Esophagus muscularis mucosa (tissue), 4 donors: Measurements from ENCODE around the gene VSNL1. TPM values are rescaled to one million over a fixed set of nuclear protein-coding genes. Genes with fewer than 3 reads are reported as not detected.

ENCODE experiments used
- DNase-seq: peaks from one replicate; pipeline ENCODE4 v3.0.0-alpha.2; 2017; ENCODE audit errors: extremely low spot score
- H3K27ac ChIP-seq, 4 donors: fragments of 200-600 bp; sonication (generic); replicated peaks in 1 of 4; 1 replicate in 3 of 4; 2 replicates in 1 of 4; pipeline ENCODE4 v1.5.1; 2016 to 2019; ENCODE audit warnings: mild to moderate bottlenecking in 1 of 4
- H3K27me3 ChIP-seq, 4 donors: fragments of 200-600 bp; sonication (generic); one replicate each; pipeline versions ENCODE4 v1.5.1 to v1.6.0; 2016 to 2019
- H3K36me3 ChIP-seq, 4 donors: fragments of 200-600 bp; sonication (generic); one replicate each; pipeline ENCODE4 v1.5.1; 2016 to 2019
- H3K4me1 ChIP-seq, 4 donors: fragments of 200-600 bp; sonication (generic); one replicate each; pipeline ENCODE4 v1.5.1; 2016 to 2019
- H3K4me3 ChIP-seq, 4 donors: fragments of 200-600 bp; sonication (generic); 1 replicate in 2 of 4; 2 replicates in 2 of 4; pipeline ENCODE4 v1.5.1; 2016 to 2019; ENCODE audit warnings: mild to moderate bottlenecking in 4 of 4, moderate library complexity in 1 of 4
- H3K9me3 ChIP-seq, 4 donors: fragments of 200-600 bp; sonication (generic); 1 replicate in 3 of 4; 2 replicates in 1 of 4; pipeline ENCODE4 v1.5.1; 2016 to 2019
- EP300 ChIP-seq: sonication (generic); formaldehyde crosslinking; IDR thresholded peaks from one replicate; pipeline ENCODE4 v1.6.1; 2017; ENCODE audit warnings: antibody characterized with exemption
- POLR2A ChIP-seq: fragments of 450-650 bp; IDR thresholded peaks from one replicate; pipeline ENCODE4 v1.6.1; 2017; ENCODE audit warnings: antibody characterized with exemption, moderate library complexity, mild to moderate bottlenecking, low read depth
- POLR2AphosphoS5 ChIP-seq, 2 donors: sonication (generic); formaldehyde crosslinking; IDR thresholded peaks; one replicate each; pipeline ENCODE4 v1.6.1; 2017; ENCODE audit warnings: antibody characterized with exemption in 2 of 2
- WGBS: methylation state at CpG from one replicate; pipeline ENCODE4 v1.1.5; 2018; 5-methylcytosine and 5-hydroxymethylcytosine counted together
- intact Hi-C: fragments of 100-400 bp; cut with DNase I; formaldehyde crosslinking; loops from one replicate; pipeline ENCODE4 v1.15.1; 2023
- total RNA-seq, 4 donors: library from RNA; depleted of rRNA; stranded (reverse); fragments of >200 nt; gene quantifications; one replicate each; pipeline versions ENCODE4 v1.1.0 to v1.2.1, GENCODE V29; 2016
- TF ChIP-seq, protein P1 (sequence below), 3 experiments: fragments of 200-600 bp in 2 of 3; fragments of 450-650 bp in 1 of 3; sonication (generic) in 2 of 3; IDR thresholded peaks; one replicate each; pipeline ENCODE4 v1.5.1; 2017 to 2019; ENCODE audit warnings: antibody characterized with exemption in 3 of 3, mild to moderate bottlenecking in 2 of 3, moderate library complexity in 1 of 3

VSNL1 gene
- total RNA-seq, 4 donors from 2014 or later: 0.17 to 4.6 (median 2.1) TPM; not detected in 1

- no peak for DNase-seq
- H3K27me3 ChIP-seq: no peaks in the 10 kb centered on the region
- H3K4me3 ChIP-seq: no peak overlapping the region
- intact Hi-C loops: no loop called here
- H3K36me3 ChIP-seq: no peaks in the 10 kb centered on the region
- 92% methylated on average over 2 of the region's 2 CpGs for WGBS
- H3K27ac ChIP-seq: no peak overlapping the region
- no peaks in the 10 kb centered on the region for H3K9me3 ChIP-seq
- no peak for TF ChIP-seq POLR2AphosphoS5 (IDR thresholded peaks at IDR 0.05)
- TF ChIP-seq POLR2A: no peak
- TF ChIP-seq, protein P1, sequence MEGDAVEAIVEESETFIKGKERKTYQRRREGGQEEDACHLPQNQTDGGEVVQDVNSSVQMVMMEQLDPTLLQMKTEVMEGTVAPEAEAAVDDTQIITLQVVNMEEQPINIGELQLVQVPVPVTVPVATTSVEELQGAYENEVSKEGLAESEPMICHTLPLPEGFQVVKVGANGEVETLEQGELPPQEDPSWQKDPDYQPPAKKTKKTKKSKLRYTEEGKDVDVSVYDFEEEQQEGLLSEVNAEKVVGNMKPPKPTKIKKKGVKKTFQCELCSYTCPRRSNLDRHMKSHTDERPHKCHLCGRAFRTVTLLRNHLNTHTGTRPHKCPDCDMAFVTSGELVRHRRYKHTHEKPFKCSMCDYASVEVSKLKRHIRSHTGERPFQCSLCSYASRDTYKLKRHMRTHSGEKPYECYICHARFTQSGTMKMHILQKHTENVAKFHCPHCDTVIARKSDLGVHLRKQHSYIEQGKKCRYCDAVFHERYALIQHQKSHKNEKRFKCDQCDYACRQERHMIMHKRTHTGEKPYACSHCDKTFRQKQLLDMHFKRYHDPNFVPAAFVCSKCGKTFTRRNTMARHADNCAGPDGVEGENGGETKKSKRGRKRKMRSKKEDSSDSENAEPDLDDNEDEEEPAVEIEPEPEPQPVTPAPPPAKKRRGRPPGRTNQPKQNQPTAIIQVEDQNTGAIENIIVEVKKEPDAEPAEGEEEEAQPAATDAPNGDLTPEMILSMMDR (IDR thresholded peaks at IDR 0.05): no peak
- TF ChIP-seq EP300: no peak
- peaks cover 0 to 21% (median 17%) of the 10 kb centered on the region in 4 donors for H3K4me1 ChIP-seq
Observed at GRCh38 chr2:17590342-17590911, 49.9 kb downstream of the VSNL1 start.

DNA sequence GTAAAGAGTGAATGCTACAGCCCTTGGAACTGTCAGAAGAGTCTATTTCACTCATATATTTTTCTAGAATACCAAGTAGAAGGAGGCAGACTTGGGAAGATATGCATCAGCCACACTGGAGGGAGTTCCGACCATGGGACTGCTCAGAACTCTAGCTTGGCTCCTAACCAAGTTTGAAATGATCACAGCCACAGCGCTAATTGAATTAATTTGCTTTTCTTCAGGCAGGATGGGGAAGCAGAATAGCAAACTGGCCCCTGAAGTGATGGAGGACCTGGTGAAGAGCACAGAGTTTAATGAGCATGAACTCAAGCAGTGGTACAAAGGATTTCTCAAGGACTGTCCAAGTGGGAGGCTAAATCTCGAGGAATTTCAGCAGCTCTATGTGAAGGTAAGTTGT is 51.4 kb downstream of the VSNL1 start:
- TF ChIP-seq POLR2AphosphoS5 (IDR thresholded peaks at IDR 0.05) (no peak), EP300 (no peak), POLR2A (no peak)
- TF ChIP-seq, protein P1 (IDR thresholded peaks at IDR 0.05): no peak
- no peaks in the 10 kb centered on the region for H3K27me3 ChIP-seq
- no peak overlapping the region for H3K4me3 ChIP-seq
- DNase-seq: peak; percentile 55
- no peak overlapping the region for H3K27ac ChIP-seq
- intact Hi-C loops: no loop called here
- no peaks in the 10 kb centered on the region for H3K9me3 ChIP-seq
- H3K4me1 ChIP-seq: peaks cover 0 to 20% (median 17%) of the 10 kb centered on the region in 4 donors
- 86% methylated on average over 3 of the region's 3 CpGs for WGBS
- H3K36me3 ChIP-seq: no peaks in the 10 kb centered on the region

GRCh38 chr2:17592731-17593409 is 52.4 kb downstream of the VSNL1 start:
- 84% methylated on average over 2 of the region's 2 CpGs for WGBS
- intact Hi-C loops: no loop called here

DNA sequence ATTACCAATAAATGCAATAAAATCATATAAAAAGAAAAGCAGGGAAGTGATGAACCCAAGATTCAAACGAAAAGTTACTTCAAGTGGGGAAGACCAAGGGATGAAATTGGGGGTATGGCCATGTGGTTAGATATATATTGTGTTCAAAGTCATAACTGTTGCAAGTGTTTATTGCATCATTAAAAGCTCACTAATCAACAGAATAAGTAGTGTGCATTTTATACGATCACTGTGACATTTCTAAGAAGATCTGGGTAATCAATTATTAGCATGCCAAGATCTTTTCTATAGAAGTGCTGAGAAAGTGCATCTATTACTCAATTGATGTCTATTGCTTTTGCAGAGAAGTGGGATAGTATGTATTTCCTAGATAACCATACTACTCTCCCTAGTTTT is 52.9 kb downstream of the VSNL1 start:
- no peak overlapping the region for H3K4me3 ChIP-seq
- H3K27ac ChIP-seq: no peak overlapping the region
- TF ChIP-seq, protein P1 (IDR thresholded peaks at IDR 0.05): no peak
- no peak for TF ChIP-seq POLR2A
- no peak for TF ChIP-seq EP300
- TF ChIP-seq POLR2AphosphoS5 (IDR thresholded peaks at IDR 0.05): no peak
- H3K27me3 ChIP-seq: no peaks in the 10 kb centered on the region
- intact Hi-C loops: no loop called here
- no peaks in the 10 kb centered on the region for H3K9me3 ChIP-seq
- no peak for DNase-seq
- WGBS: 85% methylated on average over 2 of the region's 2 CpGs
- peaks cover 0 to 20% (median 17%) of the 10 kb centered on the region in 4 donors for H3K4me1 ChIP-seq
- H3K36me3 ChIP-seq: no peaks in the 10 kb centered on the region

More at GRCh38 chr2:17592731-17593409, 52.4 kb downstream of the VSNL1 start:
- Histone ChIP-seq H3K27ac (no peak overlapping the region), H3K4me1 (peaks cover 0 to 20% (median 17%) of the 10 kb centered on the region in 4 donors), H3K36me3 (no peaks in the 10 kb centered on the region), H3K27me3 (no peaks in the 10 kb centered on the region), H3K9me3 (no peaks in the 10 kb centered on the region), H3K4me3 (no peak overlapping the region)
- no peak for DNase-seq
- TF ChIP-seq POLR2A (no peak), POLR2AphosphoS5 (IDR thresholded peaks at IDR 0.05) (no peak), EP300 (no peak)
- TF ChIP-seq, protein P1 (IDR thresholded peaks at IDR 0.05): no peak
